ENCODE results near the gene OR7G2. TPM values are rescaled to one million over a fixed set of nuclear protein-coding genes. Genes with fewer than 3 reads are reported as not detected.

OR7G2 gene
- total RNA-seq, 1 experiment from 2014 or later = not detected

DNA sequence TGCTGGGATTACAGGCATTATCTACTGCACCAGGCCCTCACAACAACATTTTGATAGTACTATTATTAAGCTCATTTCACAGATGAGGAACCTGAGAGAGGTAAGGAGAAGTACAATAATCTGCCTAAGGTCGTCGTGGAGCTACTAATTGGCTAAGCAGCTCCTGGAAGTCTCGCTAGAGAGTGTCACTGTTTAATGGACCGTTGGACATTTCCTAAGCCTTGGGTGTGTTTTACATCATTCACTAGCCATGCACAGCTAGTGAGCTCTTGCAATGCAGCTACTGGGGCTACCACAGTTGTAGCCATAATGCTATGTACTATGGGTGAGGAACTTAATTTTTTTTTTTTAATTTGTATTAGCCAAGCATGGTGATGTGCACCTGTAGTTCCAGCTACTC lies 54.4 kb downstream of the OR7G2 start:
- Histone ChIP-seq H3K27ac (ENCODE audit: low read length) (peak overlapping the region; percentile 6; the same call in 1 of the 2 replicates), H3K4me3 (ENCODE audit: low read depth in 2 of 2, low read length in 2 of 2) (no peak overlapping the region), H3K27me3 (ENCODE audit: control insufficient read depth, insufficient read depth, low read length) (no peaks in the 10 kb centered on the region), H3K4me1 (ENCODE audit: control insufficient read depth, insufficient read depth, low read length) (peaks cover 19% of the 10 kb centered on the region), H3K9me3 (ENCODE audit: control insufficient read depth, insufficient read depth, low read depth, low read length) (no peaks in the 10 kb centered on the region), H3K36me3 (ENCODE audit: control insufficient read depth, insufficient read depth, low read length) (no peaks in the 10 kb centered on the region)
- BruUV-seq (replicated peaks) = no TSS peak
- intact Hi-C loops (cut with micrococcal nuclease; ENCODE audit: unreplicated experiment) (no loop called here), in situ Hi-C loops (cut with HindIII; ENCODE audit: low pct_unique_long_range_greater_than_20kb, low sequenced_read_pairs) (no loop called here)
- ATAC-seq = no peak
- no peak for DNase-seq (ENCODE audit: low read depth, low spot score)
- ChIA-PET POLR2A (no interaction called here), CTCF (interaction anchor here (0.7 kb wide), 1 partner anchor 36 kb away, joined by 3 read pairs; no protein-coding TSS in a partner anchor)
- TF ChIP-seq REST (IDR thresholded peaks at IDR 0.05; ENCODE audit: insufficient read depth in 1 of 2, low read depth in 2 of 2, low read length in 1 of 2) (no peak), TCF7L2 (IDR thresholded peaks at IDR 0.05; ENCODE audit: low read depth, low read length) (no peak), SIN3A (IDR thresholded peaks at IDR 0.05; ENCODE audit: borderline replicate concordance, insufficient read depth, low read depth, low read length) (no peak), CTCF (IDR thresholded peaks at IDR 0.05) (no peak), POLR2AphosphoS5 (IDR thresholded peaks at IDR 0.05; ENCODE audit: low read depth, low read length) (no peak)

Other genes with a start within 250 kb of the OR7G2 start
- 3.4 TPM for gene MUC16, start 97.1 kb downstream of the OR7G2 start, total RNA-seq (2021; ENCODE audit: unreplicated experiment)
- not detected for gene OR1M1, start 20.4 kb downstream of the OR7G2 start, total RNA-seq (2021; ENCODE audit: unreplicated experiment)
- gene OR7G1, start 8.3 kb upstream of the OR7G2 start, total RNA-seq (2021; ENCODE audit: unreplicated experiment) = not detected
- gene OR7G3, start 19.5 kb upstream of the OR7G2 start, total RNA-seq (2021; ENCODE audit: unreplicated experiment) = not detected
- 39.3 TPM for gene ZNF317, start 32.9 kb upstream of the OR7G2 start, total RNA-seq (2021; ENCODE audit: unreplicated experiment)
- gene OR7D2, start 71.5 kb upstream of the OR7G2 start, total RNA-seq (2021; ENCODE audit: unreplicated experiment) = not detected
- not detected for gene OR7D4, start 112.1 kb upstream of the OR7G2 start, total RNA-seq (2021; ENCODE audit: unreplicated experiment)
- not detected for gene OR7E24, start 143.5 kb upstream of the OR7G2 start, total RNA-seq (2021; ENCODE audit: unreplicated experiment)
- 7.3 TPM for gene ZNF699, start 202.4 kb upstream of the OR7G2 start, total RNA-seq (2021; ENCODE audit: unreplicated experiment)
- 8.1 TPM for gene ZNF559, start 216.7 kb upstream of the OR7G2 start, total RNA-seq (2021; ENCODE audit: unreplicated experiment)